GM21390 (cell line): Measurements from ENCODE around the gene SEC11A.

Experiments
- ATAC-seq: cut with Tn5 transposase; IDR thresholded peaks from one replicate; pipeline ENCODE4 v1.9.1; 2021; ENCODE audit not compliant: unreplicated experiment

SEC11A gene

GRCh38 chr15:84685304-84685703 is 30.6 kb downstream of the SEC11A start:
- ATAC-seq: no peak

GRCh38 chr15:84684092-84684491 is 31.8 kb downstream of the SEC11A start:
- ATAC-seq: no peak

GRCh38 chr15:84681831-84682230 is 34.1 kb downstream of the SEC11A start:
- no peak for ATAC-seq

GRCh38 chr15:84671211-84671610 is 44.7 kb downstream of the SEC11A start:
- ATAC-seq: no peak

- no peak for ATAC-seq
Measured at GRCh38 chr15:84669726-84670125, 46.2 kb downstream of the SEC11A start.

- ATAC-seq: no peak
Measured at GRCh38 chr15:84668221-84668982, 47.5 kb downstream of the SEC11A start.

GRCh38 chr15:84666373-84666772 is 49.6 kb downstream of the SEC11A start:
- ATAC-seq: no peak

GRCh38 chr15:84661001-84661400 is 54.9 kb downstream of the SEC11A start:
- ATAC-seq: no peak

GRCh38 chr15:84659904-84660781 is 55.8 kb downstream of the SEC11A start:
- no peak for ATAC-seq

- ATAC-seq: no peak
Measured at GRCh38 chr15:84658788-84659411, 57.0 kb downstream of the SEC11A start.

- ATAC-seq: peak; percentile 54
Measured at GRCh38 chr15:84658080-84658787, 57.7 kb downstream of the SEC11A start, which contains the start of gene NMB. Gene NMB, minus strand, starts transcription at chr15:84658199. Its CDS starts 47 bp downstream, at chr15:84658152.

GRCh38 chr15:84657748-84658079 is 58.2 kb downstream of the SEC11A start:
- no peak for ATAC-seq

- no peak for ATAC-seq
Measured at GRCh38 chr15:84656972-84657371, 59.0 kb downstream of the SEC11A start.

- ATAC-seq: peak; percentile 35
Measured at GRCh38 chr15:84654689-84655453, 61.1 kb downstream of the SEC11A start.

GRCh38 chr15:84653910-84654688 is 61.8 kb downstream of the SEC11A start, which contains the start of gene WDR73:
Gene WDR73, minus strand, starts transcription at chr15:84654283. Its CDS starts 9 bp downstream, at chr15:84654274.
- peak; percentile 87 for ATAC-seq

- ATAC-seq: no peak
Measured at GRCh38 chr15:84653584-84653909, 62.4 kb downstream of the SEC11A start.

GRCh38 chr15:84649706-84650105 is 66.2 kb downstream of the SEC11A start:
- ATAC-seq: no peak

GRCh38 chr15:84648539-84648938 is 67.4 kb downstream of the SEC11A start:
- no peak for ATAC-seq

- no peak for ATAC-seq
Measured at GRCh38 chr15:84647726-84648125, 68.2 kb downstream of the SEC11A start.

- ATAC-seq: no peak
Measured at GRCh38 chr15:84645997-84646396, 69.9 kb downstream of the SEC11A start.
